PFSK-1 (cell line): ENCODE results near the gene PXYLP1.

Experiments used
- FOXP2 ChIP-seq: optimal IDR thresholded peaks from 2 replicates; pipeline ENCODE3; 2011; ENCODE audit warnings: borderline replicate concordance, control low read depth, inconsistent platforms; ENCODE audit not compliant: insufficient read depth; ENCODE audit errors: extremely low read length, extremely low read depth
- POLR2AphosphoS5 ChIP-seq: IDR thresholded peaks from 2 replicates; pipeline ENCODE4 v1.6.1; 2012; ENCODE audit warnings: low read depth, mild to moderate bottlenecking, control low read depth, low read length, moderate library complexity
- SIN3A ChIP-seq: IDR thresholded peaks from 2 replicates; pipeline ENCODE4 v1.6.1; 2012; ENCODE audit warnings: mild to moderate bottlenecking, low read length, moderate library complexity, borderline replicate concordance; ENCODE audit not compliant: insufficient read depth
- TAF1 ChIP-seq: IDR thresholded peaks from 2 replicates; pipeline ENCODE4 v1.6.1; 2012; ENCODE audit warnings: low read length, control low read depth, borderline replicate concordance; ENCODE audit not compliant: insufficient read depth
- TF ChIP-seq, protein P1 (sequence below), 2 experiments: IDR thresholded peaks; 2 replicates each; pipeline versions ENCODE4 v1.6.1 to v1.8.0; 2011 to 2012; ENCODE audit warnings: low read depth in 2 of 2, low read length in 2 of 2, control low read depth in 1 of 2, inconsistent platforms in 1 of 2, mild to moderate bottlenecking in 1 of 2, moderate library complexity in 1 of 2; ENCODE audit not compliant: insufficient read depth in 1 of 2

The PXYLP1 gene

DNA sequence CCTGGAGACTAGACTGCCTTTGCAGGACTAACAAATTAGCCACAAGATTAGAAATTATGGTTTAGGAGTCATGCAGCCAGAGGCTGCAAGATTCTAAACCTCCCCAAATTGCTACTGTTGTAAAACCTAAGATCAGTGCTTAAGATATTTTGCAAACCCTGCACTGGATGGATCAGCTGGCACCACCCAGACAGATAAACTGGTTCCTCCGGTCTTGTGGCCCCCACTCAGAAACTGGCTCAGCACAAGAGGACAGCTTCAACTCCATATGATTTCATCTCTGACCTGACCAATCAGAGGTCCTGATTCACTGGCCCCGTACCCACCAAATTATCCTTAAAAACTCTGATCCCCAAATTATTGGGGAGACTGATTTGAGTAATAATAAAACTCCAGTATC, 19.5 kb upstream of the PXYLP1 start:
- TF ChIP-seq, protein P1, sequence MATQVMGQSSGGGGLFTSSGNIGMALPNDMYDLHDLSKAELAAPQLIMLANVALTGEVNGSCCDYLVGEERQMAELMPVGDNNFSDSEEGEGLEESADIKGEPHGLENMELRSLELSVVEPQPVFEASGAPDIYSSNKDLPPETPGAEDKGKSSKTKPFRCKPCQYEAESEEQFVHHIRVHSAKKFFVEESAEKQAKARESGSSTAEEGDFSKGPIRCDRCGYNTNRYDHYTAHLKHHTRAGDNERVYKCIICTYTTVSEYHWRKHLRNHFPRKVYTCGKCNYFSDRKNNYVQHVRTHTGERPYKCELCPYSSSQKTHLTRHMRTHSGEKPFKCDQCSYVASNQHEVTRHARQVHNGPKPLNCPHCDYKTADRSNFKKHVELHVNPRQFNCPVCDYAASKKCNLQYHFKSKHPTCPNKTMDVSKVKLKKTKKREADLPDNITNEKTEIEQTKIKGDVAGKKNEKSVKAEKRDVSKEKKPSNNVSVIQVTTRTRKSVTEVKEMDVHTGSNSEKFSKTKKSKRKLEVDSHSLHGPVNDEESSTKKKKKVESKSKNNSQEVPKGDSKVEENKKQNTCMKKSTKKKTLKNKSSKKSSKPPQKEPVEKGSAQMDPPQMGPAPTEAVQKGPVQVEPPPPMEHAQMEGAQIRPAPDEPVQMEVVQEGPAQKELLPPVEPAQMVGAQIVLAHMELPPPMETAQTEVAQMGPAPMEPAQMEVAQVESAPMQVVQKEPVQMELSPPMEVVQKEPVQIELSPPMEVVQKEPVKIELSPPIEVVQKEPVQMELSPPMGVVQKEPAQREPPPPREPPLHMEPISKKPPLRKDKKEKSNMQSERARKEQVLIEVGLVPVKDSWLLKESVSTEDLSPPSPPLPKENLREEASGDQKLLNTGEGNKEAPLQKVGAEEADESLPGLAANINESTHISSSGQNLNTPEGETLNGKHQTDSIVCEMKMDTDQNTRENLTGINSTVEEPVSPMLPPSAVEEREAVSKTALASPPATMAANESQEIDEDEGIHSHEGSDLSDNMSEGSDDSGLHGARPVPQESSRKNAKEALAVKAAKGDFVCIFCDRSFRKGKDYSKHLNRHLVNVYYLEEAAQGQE (IDR thresholded peaks at IDR 0.05; ENCODE audit: insufficient read depth in 1 of 2, low read depth in 2 of 2, low read length in 2 of 2), result no peak
- no peak for TF ChIP-seq FOXP2
- no peak for TF ChIP-seq TAF1

DNA sequence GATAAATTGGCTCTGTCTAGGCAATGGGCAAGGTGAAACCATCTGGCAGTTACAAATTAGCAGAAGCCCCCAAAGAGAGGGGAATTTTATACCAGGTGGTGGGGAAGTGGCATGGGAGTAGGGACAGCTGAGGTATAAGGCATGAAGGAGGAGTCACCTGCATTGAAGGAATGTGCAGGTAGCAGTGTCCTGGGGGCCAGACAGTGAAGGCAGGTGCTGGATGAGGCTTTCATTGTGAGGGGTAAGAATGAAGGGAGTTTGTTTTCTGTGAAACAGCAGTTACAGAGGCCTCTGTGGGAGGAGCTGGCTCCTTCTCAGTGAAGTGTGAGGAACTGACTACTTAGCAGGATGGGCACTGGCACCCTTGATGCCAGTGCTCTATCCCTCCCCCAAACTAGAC, 19.1 kb upstream of the PXYLP1 start:
- TF ChIP-seq POLR2AphosphoS5 (no peak), SIN3A (no peak), FOXP2 (no peak), TAF1 (no peak)
- TF ChIP-seq, protein P1 (IDR thresholded peaks at IDR 0.05; ENCODE audit: insufficient read depth in 1 of 2, low read depth in 2 of 2, low read length in 2 of 2), result no peak

DNA sequence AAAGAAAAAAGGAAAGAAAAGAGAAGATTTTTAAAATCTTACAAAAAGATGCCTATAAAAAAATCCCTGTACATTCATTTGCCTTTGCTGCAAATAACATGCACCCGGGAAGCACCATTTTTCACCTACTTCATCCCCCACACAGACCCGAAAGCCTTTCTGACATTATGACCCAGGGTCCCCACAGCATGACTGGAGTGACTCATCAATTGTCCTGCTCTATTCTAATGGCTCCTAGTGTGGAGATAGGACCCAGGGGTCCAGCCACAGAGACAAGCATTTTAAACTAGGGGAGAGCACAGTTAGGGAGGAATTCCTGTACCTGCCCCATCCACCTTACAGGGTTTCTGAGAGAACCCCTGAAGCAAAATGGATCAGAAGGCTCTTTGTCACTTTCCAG, 14.7 kb upstream of the PXYLP1 start:
- TF ChIP-seq FOXP2 (no peak), TAF1 (no peak), SIN3A (no peak), POLR2AphosphoS5 (no peak)
- TF ChIP-seq, protein P1 (IDR thresholded peaks at IDR 0.05; ENCODE audit: insufficient read depth in 1 of 2, low read depth in 2 of 2, low read length in 2 of 2), result no peak

DNA sequence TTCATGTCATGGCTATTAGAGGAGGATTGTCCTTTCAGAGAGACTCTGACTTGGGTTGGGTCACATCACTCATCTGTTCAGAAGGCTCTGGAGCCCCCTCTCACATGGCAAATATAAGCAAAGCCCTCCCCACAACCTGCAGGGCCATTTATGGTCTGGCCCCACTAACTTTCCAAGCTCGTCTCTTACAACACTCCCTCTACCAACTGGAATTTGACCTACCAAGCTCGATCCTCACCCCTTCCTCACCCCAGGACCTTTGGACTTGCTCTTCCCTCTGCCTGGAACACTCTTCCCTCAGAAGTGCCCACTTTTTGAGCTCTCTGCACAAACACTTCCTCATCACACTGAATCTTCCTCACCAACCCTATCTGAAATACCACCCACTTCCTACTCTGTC, 14.2 kb upstream of the PXYLP1 start:
- TF ChIP-seq POLR2AphosphoS5 (no peak), FOXP2 (no peak), SIN3A (no peak), TAF1 (no peak)
- TF ChIP-seq, protein P1 (IDR thresholded peaks at IDR 0.05; ENCODE audit: insufficient read depth in 1 of 2, low read depth in 2 of 2, low read length in 2 of 2), result no peak

DNA sequence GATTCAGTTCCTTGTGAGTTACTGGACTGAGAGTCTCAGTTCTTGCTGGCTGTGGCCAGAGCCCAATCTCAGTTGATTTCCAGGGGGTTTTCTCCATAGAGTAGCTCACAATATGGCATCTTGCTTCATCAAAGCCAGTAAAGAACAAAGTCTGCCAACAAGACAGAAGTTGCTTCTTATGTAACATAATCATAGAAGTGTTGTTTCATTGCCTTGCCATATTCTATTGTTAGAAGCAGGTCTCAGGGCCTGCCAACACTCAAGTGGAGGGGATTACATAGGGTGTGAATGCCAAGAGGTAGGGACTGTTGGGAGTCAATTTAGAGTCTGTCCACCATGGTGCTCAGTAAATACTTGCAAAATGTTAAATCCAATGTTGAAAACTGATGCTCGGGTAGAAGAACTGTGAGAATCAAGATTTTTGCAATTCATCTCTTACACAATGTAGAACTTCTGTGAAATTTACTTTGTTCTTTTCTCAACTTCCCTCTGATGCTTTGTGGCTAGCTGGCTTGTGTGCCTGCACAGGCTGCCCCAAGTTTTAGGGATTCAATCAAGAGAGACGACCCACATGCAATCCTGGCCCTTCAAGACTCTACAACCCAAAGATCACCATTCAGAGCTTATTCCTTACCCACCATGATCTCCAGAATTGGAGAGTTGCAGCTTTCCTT, 13.3 kb upstream of the PXYLP1 start:
- TF ChIP-seq, protein P1 (IDR thresholded peaks at IDR 0.05; ENCODE audit: insufficient read depth in 1 of 2, low read depth in 2 of 2, low read length in 2 of 2), result no peak
- TF ChIP-seq POLR2AphosphoS5 (no peak), SIN3A (no peak), FOXP2 (no peak), TAF1 (no peak)
